HepG2 (cell line): ENCODE measurements around the gene PDE4D. TPM values are rescaled to one million over a fixed set of nuclear protein-coding genes. Genes with fewer than 3 reads are reported as not detected.

Source experiments
- ARNT ChIP-seq: fragments of 450-650 bp; IDR thresholded peaks from 2 replicates; pipeline ENCODE4 v1.6.1; 2017
- ASH2L ChIP-seq: fragments of 300-600, 200-600 bp; sonication (generic); IDR thresholded peaks from 2 replicates; pipeline ENCODE4 v1.7.0; 2017; ENCODE audit warnings: low read depth, mild to moderate bottlenecking, moderate library complexity, mixed read lengths, low read length; ENCODE audit not compliant: insufficient read length
- ELF3 ChIP-seq: IDR thresholded peaks from 2 replicates; pipeline ENCODE4 v1.6.1; 2016; ENCODE audit warnings: missing genetic modification reagents, missing compliant biosample characterization
- EZH2 ChIP-seq: conservative IDR thresholded peaks from 2 replicates; pipeline ENCODE4 v1.6.1; 2012; ENCODE audit warnings: mild to moderate bottlenecking, low read depth, low read length, moderate library complexity
- GATAD2A ChIP-seq: IDR thresholded peaks from 2 replicates; pipeline ENCODE4 v1.6.1; 2016
- HMGA1 ChIP-seq: sonication (generic); formaldehyde crosslinking; conservative IDR thresholded peaks from 2 replicates; pipeline ENCODE4 v1.4.0; 2020; ENCODE audit warnings: missing genetic modification reagents
- HOXA3 ChIP-seq: sonication (generic); formaldehyde crosslinking; IDR thresholded peaks from 2 replicates; pipeline ENCODE4 v1.5.0; 2020; ENCODE audit warnings: missing genetic modification reagents
- KDM5B ChIP-seq: sonication (generic); formaldehyde crosslinking; IDR thresholded peaks from 2 replicates; pipeline ENCODE4 v1.4.0; 2020; ENCODE audit warnings: missing genetic modification reagents, mild to moderate bottlenecking, borderline replicate concordance
- NFE2L2 ChIP-seq: fragments of 150-350 bp; IDR thresholded peaks from 2 replicates; pipeline ENCODE4 v1.6.1; 2014; ENCODE audit warnings: low read length
- NRL ChIP-seq: sonication (generic); formaldehyde crosslinking; IDR thresholded peaks from 2 replicates; pipeline ENCODE4 v1.5.0; 2020; ENCODE audit warnings: missing genetic modification reagents, mild to moderate bottlenecking, moderate library complexity, borderline replicate concordance
- RAD21 ChIP-seq: fragments of 450-650 bp; formaldehyde crosslinking; IDR thresholded peaks from 2 replicates; pipeline ENCODE4 v1.5.0; 2020; ENCODE audit warnings: mild to moderate bottlenecking
- SIX4 ChIP-seq: sonication (generic); formaldehyde crosslinking; IDR thresholded peaks from 2 replicates; pipeline ENCODE4 v1.4.0; 2020; ENCODE audit warnings: missing genetic modification reagents
- ZFP82 ChIP-seq: sonication (generic); formaldehyde crosslinking; IDR thresholded peaks from 2 replicates; pipeline ENCODE4 v1.5.1; 2020; ENCODE audit warnings: mild to moderate bottlenecking, missing genetic modification reagents, borderline replicate concordance
- ZKSCAN8 ChIP-seq: IDR thresholded peaks from 2 replicates; pipeline ENCODE4 v1.6.1; 2016; ENCODE audit warnings: borderline replicate concordance, missing genetic modification reagents, missing compliant biosample characterization
- ZNF33A ChIP-seq: sonication (generic); formaldehyde crosslinking; IDR thresholded peaks from 2 replicates; pipeline ENCODE4 v1.5.1; 2020; ENCODE audit warnings: missing genetic modification reagents, mild to moderate bottlenecking, moderate library complexity, borderline replicate concordance
- ZNF552 ChIP-seq: sonication (generic); formaldehyde crosslinking; IDR thresholded peaks from 2 replicates; pipeline ENCODE4 v1.9.0; 2022; ENCODE audit warnings: missing genetic modification reagents, mild to moderate bottlenecking, borderline replicate concordance
- ZNF564 ChIP-seq: sonication (generic); formaldehyde crosslinking; IDR thresholded peaks from 2 replicates; pipeline ENCODE4 v1.8.1; 2023; ENCODE audit warnings: mild to moderate bottlenecking, missing genetic modification reagents
- ZNF792 ChIP-seq: IDR thresholded peaks from 2 replicates; pipeline ENCODE4 v1.6.1; 2016
- ZSCAN29 ChIP-seq: sonication (generic); formaldehyde crosslinking; conservative IDR thresholded peaks from 2 replicates; pipeline ENCODE4 v1.4.0; 2020; ENCODE audit warnings: mild to moderate bottlenecking, missing genetic modification reagents
- polyA plus RNA-seq, 8 experiments: library from polyadenylated mRNA; depleted of rRNA in 3 of 8; stranded (reverse) in 7 of 8; unstranded in 1 of 8; fragments of >200 nt; fragmentation: Illumina TruSeq in 4 of 8; extraction: Trizol in 4 of 8; gene quantifications; 2 replicates each; pipeline versions ENCODE4 v1.2.1 to v1.2.3, GENCODE V29; 2011 to 2016; ENCODE audit warnings: low read depth in 4 of 8, missing spikeins in 1 of 8, mixed read lengths in 1 of 8; ENCODE audit not compliant: insufficient read depth in 1 of 8
- total RNA-seq, 5 experiments: library from RNA; depleted of rRNA; stranded (reverse); fragments of >200 nt; fragmentation: Illumina TruSeq; extraction: Trizol; gene quantifications; 2 replicates each; pipeline ENCODE4 v1.2.3, GENCODE V29; 2016; ENCODE audit warnings: low read depth in 1 of 5
- TF ChIP-seq, protein P1 (sequence below): sonication (generic); formaldehyde crosslinking; IDR thresholded peaks from 2 replicates; pipeline ENCODE4 v1.5.0; 2020; ENCODE audit warnings: missing genetic modification reagents
- TF ChIP-seq, protein P2 (sequence below): sonication (generic); formaldehyde crosslinking; IDR thresholded peaks from 2 replicates; pipeline ENCODE4 v1.4.0; 2020; ENCODE audit warnings: missing genetic modification reagents, borderline replicate concordance
- TF ChIP-seq, protein P3 (sequence below): sonication (generic); formaldehyde crosslinking; IDR thresholded peaks from 2 replicates; pipeline ENCODE4 v1.4.0; 2020; ENCODE audit warnings: missing genetic modification reagents
- TF ChIP-seq, protein P4 (sequence below): sonication (generic); formaldehyde crosslinking; IDR thresholded peaks from 2 replicates; pipeline ENCODE4 v1.4.0; 2020; ENCODE audit warnings: missing genetic modification reagents, borderline replicate concordance
- TF ChIP-seq, protein P5 (sequence below): sonication (generic); formaldehyde crosslinking; IDR thresholded peaks from 2 replicates; pipeline ENCODE4 v1.4.0; 2020; ENCODE audit warnings: mild to moderate bottlenecking, missing genetic modification reagents

PDE4D gene
- total and polyA plus RNA-seq, 2 of the 13 experiments (the other 11 are each of a cell fraction or from before 2014, with no cell fraction given): 7.0 to 12.2 TPM

DNA sequence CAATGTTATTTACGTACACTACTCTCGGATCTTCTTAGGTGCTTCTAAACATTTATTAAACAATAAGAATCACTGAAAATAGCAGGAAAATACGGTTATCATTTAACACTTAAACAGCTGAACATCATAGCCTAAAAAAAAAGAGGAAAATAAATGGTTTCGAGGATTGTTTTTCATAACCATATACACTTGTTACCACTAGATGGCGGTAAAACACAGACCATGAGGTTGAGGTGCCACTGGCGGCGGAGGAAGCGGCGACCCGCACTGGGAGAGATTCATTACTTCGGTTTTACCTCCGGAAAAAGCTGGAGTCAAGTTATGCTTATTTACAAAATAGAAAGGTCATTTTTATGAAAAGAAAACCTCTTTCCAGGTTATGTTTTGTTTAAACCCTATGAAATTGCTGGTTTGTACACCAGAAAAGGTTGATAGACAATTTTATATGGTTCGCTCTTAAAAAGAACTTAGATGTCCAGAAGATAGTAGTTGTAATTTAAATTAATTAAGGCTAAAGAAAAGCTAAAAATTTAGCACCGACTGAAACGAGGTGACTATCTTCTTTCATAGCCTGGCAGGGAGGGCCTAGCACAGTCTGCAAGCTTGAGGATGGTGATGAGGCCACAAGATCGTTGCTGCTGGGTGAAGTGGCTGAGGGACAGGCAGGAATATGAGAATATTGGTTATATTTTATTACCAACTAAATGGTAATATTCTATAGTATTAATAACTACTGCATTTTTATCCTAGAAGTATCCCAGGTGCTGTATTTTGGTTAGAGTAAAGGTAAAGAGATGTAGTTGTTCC, 704.9 kb downstream of the PDE4D start (continued):
- TF ChIP-seq, protein P1, sequence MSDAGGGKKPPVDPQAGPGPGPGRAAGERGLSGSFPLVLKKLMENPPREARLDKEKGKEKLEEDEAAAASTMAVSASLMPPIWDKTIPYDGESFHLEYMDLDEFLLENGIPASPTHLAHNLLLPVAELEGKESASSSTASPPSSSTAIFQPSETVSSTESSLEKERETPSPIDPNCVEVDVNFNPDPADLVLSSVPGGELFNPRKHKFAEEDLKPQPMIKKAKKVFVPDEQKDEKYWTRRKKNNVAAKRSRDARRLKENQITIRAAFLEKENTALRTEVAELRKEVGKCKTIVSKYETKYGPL: no peak
- TF ChIP-seq RAD21 (CRISPR knock-in tag) (peak; percentile 76), NFE2L2 (no peak), GATAD2A (CRISPR knock-in tag) (0 out of 2 replicates have a peak, but pooled peaks have one; percentile 30), KDM5B (CRISPR knock-in tag) (no peak), ZNF792 (CRISPR knock-in tag) (0 out of 2 replicates have a peak, but pooled peaks have one; percentile 26), ARNT (no peak), ZFP82 (no peak), ZKSCAN8 (no peak), ZNF552 (CRISPR knock-in tag) (no peak), ASH2L (no peak), EZH2 (no peak), ZNF33A (CRISPR knock-in tag) (no peak), HMGA1 (CRISPR knock-in tag) (no peak), ZSCAN29 (CRISPR knock-in tag) (0 out of 2 replicates have a peak, but pooled peaks have one; percentile 21), NRL (no peak), ELF3 (0 out of 2 replicates have a peak, but pooled peaks have one; percentile 13), HOXA3 (CRISPR knock-in tag) (no peak), ZNF564 (CRISPR knock-in tag) (no peak), SIX4 (CRISPR knock-in tag) (no peak)
- TF ChIP-seq, protein P2, sequence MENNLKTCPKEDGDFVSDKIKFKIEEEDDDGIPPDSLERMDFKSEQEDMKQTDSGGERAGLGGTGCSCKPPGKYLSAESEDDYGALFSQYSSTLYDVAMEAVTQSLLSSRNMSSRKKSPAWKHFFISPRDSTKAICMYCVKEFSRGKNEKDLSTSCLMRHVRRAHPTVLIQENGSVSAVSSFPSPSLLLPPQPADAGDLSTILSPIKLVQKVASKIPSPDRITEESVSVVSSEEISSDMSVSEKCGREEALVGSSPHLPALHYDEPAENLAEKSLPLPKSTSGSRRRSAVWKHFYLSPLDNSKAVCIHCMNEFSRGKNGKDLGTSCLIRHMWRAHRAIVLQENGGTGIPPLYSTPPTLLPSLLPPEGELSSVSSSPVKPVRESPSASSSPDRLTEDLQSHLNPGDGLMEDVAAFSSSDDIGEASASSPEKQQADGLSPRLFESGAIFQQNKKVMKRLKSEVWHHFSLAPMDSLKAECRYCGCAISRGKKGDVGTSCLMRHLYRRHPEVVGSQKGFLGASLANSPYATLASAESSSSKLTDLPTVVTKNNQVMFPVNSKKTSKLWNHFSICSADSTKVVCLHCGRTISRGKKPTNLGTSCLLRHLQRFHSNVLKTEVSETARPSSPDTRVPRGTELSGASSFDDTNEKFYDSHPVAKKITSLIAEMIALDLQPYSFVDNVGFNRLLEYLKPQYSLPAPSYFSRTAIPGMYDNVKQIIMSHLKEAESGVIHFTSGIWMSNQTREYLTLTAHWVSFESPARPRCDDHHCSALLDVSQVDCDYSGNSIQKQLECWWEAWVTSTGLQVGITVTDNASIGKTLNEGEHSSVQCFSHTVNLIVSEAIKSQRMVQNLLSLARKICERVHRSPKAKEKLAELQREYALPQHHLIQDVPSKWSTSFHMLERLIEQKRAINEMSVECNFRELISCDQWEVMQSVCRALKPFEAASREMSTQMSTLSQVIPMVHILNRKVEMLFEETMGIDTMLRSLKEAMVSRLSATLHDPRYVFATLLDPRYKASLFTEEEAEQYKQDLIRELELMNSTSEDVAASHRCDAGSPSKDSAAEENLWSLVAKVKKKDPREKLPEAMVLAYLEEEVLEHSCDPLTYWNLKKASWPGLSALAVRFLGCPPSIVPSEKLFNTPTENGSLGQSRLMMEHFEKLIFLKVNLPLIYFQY (CRISPR knock-in tag): no peak
- TF ChIP-seq, protein P3, sequence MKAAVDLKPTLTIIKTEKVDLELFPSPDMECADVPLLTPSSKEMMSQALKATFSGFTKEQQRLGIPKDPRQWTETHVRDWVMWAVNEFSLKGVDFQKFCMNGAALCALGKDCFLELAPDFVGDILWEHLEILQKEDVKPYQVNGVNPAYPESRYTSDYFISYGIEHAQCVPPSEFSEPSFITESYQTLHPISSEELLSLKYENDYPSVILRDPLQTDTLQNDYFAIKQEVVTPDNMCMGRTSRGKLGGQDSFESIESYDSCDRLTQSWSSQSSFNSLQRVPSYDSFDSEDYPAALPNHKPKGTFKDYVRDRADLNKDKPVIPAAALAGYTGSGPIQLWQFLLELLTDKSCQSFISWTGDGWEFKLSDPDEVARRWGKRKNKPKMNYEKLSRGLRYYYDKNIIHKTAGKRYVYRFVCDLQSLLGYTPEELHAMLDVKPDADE: no peak
- TF ChIP-seq, protein P4, sequence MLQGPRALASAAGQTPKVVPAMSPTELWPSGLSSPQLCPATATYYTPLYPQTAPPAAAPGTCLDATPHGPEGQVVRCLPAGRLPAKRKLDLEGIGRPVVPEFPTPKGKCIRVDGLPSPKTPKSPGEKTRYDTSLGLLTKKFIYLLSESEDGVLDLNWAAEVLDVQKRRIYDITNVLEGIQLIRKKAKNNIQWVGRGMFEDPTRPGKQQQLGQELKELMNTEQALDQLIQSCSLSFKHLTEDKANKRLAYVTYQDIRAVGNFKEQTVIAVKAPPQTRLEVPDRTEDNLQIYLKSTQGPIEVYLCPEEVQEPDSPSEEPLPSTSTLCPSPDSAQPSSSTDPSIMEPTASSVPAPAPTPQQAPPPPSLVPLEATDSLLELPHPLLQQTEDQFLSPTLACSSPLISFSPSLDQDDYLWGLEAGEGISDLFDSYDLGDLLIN (CRISPR knock-in tag): no peak
- TF ChIP-seq, protein P5, sequence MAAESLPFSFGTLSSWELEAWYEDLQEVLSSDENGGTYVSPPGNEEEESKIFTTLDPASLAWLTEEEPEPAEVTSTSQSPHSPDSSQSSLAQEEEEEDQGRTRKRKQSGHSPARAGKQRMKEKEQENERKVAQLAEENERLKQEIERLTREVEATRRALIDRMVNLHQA (CRISPR knock-in tag): no peak
